Astrocyte of the hippocampus (primary cell): Measurements from ENCODE around the gene NAB2.

ENCODE experiments used
- DNase-seq: peaks from one replicate; pipeline ENCODE4 v3.0.0; 2011; ENCODE audit warnings: low read depth, low spot score

Gene NAB2

GRCh38 chr12:57133013-57133569 lies 44.2 kb downstream of the NAB2 start:
- DNase-seq = peak; percentile 71

GRCh38 chr12:57133916-57134315 lies 45.0 kb downstream of the NAB2 start:
- DNase-seq = no peak

DNA sequence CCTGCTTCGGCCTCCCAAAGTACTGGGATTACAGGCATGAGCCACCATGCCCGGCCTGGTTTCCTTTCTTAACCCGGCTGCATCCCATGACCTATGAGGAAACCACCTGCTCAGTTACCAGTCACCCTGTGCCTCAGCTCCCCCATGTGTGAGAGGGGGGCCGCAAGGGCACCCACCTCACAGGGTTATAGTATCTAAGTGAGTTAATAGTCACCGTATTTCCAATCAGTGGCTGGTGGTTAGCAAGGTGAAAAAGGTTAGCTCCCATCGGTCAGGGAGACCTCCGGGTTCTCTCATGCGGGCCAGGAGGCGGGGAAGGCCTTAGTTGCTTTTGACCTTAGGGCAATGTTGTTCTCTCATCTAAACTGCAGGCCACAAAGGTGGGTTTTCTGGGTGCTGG lies 46.0 kb downstream of the NAB2 start:
- no peak for DNase-seq

DNA sequence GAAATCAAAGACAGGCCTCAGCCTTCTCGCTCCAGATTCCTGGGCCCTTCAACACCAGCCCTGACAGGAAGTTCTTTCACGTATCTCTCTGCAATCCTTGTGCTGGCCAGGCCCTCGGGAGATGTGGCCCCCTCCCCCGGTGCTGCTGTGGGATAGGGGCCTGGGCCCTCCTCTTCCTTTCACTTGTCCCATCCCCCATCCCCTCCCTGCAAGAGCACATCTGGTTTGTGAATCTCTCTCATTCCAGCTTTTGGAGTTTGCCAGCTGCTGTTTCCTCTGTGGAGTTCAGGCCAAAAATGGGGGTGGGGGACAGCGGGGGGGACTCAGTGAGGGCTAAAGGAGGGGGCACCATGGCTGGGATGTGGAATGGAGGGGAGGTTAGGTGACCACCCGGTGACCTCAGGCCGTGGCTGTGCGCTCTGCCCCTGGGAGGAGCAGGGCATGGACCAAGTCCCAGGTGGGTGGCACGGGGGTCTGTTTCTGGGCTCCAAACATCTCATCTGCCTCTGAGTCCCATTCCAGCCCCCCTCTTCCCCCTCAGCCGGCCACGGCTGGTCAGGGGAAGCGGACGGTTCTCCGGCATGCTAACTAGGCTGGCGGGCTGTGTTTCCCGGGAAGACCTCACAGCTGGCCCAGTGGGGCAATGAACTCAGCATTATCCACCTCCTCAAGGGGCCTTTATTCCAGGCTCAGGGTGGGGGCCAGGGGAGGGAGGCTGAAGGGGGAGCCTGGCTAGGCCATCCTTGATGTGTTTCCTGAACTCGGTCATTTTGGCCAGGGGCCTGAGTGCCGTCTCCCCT lies 46.8 kb downstream of the NAB2 start:
- DNase-seq = peak; percentile 63

DNA sequence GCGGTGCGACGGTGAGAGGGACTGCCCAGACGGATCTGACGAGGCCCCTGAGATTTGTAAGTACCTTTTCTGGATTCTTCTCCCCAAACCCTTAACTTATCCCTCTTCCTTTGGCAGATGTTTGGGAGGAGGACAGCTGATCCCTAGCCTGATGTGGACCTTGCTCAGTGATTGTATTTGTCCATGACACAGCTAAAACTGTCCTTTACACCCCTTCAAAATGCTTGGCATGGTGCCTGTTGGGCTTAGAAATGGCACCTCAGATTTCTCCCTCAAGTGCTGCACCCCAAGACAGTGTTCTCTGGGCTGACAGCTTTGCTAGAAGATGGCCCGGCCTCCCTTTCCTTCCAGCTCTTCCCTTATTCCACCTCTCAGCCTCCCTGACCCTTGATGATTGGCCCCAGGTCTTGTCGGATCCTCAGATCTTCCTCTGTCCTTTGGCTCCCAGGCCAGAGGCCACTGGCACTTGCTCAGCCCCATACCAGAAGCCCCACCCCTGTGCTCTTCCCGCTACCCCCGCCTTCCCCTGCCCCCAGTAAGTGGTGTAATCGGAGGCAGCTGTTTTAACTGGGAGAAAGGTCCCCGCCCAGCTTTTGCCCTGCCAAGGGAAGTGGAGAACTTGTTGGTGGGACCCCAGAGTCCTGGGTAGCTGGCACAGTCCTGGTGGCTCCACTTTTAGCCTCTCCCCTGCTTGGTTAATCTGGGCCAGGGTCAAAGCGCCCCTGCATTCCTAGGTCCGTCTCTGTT lies 49.8 kb downstream of the NAB2 start:
- no peak for DNase-seq

DNA sequence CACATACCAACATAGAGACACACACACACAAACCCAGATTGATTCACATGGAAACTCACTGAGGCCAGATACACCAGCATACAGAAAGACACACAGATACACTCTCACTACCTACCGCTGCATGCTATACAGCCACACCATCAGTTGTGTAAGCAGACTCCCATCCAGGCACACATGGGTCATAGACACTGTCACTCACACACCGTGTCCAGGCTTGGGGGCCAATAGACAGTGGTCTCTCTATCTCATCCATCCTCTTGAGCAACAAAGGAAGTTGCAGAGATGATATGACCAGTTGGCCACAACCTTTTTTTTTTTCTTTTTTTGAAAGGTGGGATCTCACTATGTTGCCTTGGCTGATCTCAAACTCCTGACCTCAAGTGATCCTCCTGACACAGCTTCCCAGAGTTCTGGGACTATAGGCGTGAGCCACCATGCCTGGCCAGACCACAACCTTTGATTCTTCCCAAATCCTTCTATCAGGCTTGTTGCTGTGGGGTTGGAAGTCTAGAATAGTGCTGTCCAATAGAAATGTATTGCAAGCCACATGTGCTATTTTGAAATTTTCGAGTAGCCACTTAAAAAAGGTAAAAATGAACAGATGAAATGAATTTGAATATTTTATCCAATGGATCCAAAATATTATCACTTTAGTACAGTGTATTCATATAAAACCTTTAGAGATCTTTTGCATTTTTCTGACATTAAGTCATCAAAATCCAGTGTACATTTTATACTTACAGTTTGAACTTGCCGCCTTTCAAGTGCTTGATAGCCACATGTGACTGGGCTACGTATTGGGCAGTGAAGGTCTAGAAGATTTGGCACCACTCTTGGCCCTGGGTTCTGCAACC lies 51.1 kb downstream of the NAB2 start:
- no peak for DNase-seq

GRCh38 chr12:57141249-57141648 lies 52.3 kb downstream of the NAB2 start:
- no peak for DNase-seq

GRCh38 chr12:57142121-57142520 lies 53.2 kb downstream of the NAB2 start:
- no peak for DNase-seq

DNA sequence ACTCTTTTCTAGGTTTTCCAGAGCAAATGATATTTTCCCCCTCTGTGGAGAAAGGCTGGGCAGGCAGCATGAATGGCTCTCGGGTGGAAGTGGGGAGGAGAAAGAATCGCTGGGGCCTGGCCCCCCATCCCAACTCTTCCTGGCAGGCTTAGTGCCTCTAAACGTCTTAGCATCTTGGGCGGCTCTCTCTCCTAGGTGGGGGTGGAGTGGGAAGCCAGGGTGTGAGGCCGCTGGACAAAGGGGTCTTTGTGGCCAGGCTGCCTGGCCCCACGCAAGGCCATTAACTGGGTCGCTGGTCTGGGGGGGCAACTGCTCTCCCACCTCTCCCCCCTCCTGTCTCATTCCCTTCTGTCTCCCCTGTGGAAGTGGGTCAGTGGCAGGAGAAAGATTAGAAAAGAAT lies 53.8 kb downstream of the NAB2 start:
- DNase-seq = no peak

- no peak for DNase-seq
These were observed 54.5 kb downstream of the NAB2 start for GRCh38 chr12:57143454-57143853.
